ENCODE results near the gene PKP3. TPM values are rescaled to one million over a fixed set of nuclear protein-coding genes. Genes with fewer than 3 reads are reported as not detected.

The PKP3 gene
- total RNA-seq, 4 donors from 2014 or later = 0.46 to 5.1 (median 1.5) TPM; not detected in 1

GRCh38 chr11:441043-441417 is 47.0 kb downstream of the PKP3 start:
- Histone ChIP-seq H3K4me1 (no peaks in the 10 kb centered on the region), H3K9me3 (no peaks in the 10 kb centered on the region), H3K27ac (no peak overlapping the region), H3K4me3 (no peak overlapping the region), H3K36me3 (no peaks in the 10 kb centered on the region), H3K27me3 (peaks cover 0 to 13% of the 10 kb centered on the region in 2 donors)
- no peak for TF ChIP-seq CTCF (IDR thresholded peaks at IDR 0.05)
- no peak for TF ChIP-seq POLR2A (IDR thresholded peaks at IDR 0.05)
- intact Hi-C loops (cut with DNase I; ENCODE audit: low total_unique reads) = no loop called here
- DNase-seq = no peak

GRCh38 chr11:441418-442274 is 47.6 kb downstream of the PKP3 start, which contains the start of gene ANO9:
ANO9 (minus strand) TSS chr11:442011; CDS start chr11:441926, 85 bp downstream.
- intact Hi-C loops (cut with DNase I; ENCODE audit: low total_unique reads) = no loop called here
- no peak within 1 kb of the TSS for H3K27ac ChIP-seq
- H3K4me1 ChIP-seq = no peaks in the 10 kb centered on the region
- H3K4me3 ChIP-seq = no peak within 1 kb of the TSS
- H3K9me3 ChIP-seq = no peaks in the 10 kb centered on the region
- no peaks in the 10 kb centered on the region for H3K36me3 ChIP-seq
- peaks cover 0 to 13% of the 10 kb centered on the region in 2 donors for H3K27me3 ChIP-seq
- TF ChIP-seq POLR2A (IDR thresholded peaks at IDR 0.05) (no peak), CTCF (IDR thresholded peaks at IDR 0.05) (no peak)
- DNase-seq = no peak

GRCh38 chr11:442611-443081 is 48.6 kb downstream of the PKP3 start:
- no peaks in the 10 kb centered on the region for H3K9me3 ChIP-seq
- no peaks in the 10 kb centered on the region for H3K36me3 ChIP-seq
- no peak for DNase-seq
- H3K4me1 ChIP-seq = no peaks in the 10 kb centered on the region
- no peak overlapping the region for H3K4me3 ChIP-seq
- H3K27ac ChIP-seq = no peak overlapping the region
- TF ChIP-seq CTCF (IDR thresholded peaks at IDR 0.05) (no peak), POLR2A (IDR thresholded peaks at IDR 0.05) (no peak)
- H3K27me3 ChIP-seq = peaks cover 0 to 13% of the 10 kb centered on the region in 2 donors
- intact Hi-C loops (cut with DNase I; ENCODE audit: low total_unique reads) = no loop called here

GRCh38 chr11:443542-444199 is 49.7 kb downstream of the PKP3 start:
- intact Hi-C loops (cut with DNase I; ENCODE audit: low total_unique reads) = no loop called here
- no peak for DNase-seq
- H3K27me3 ChIP-seq = peaks cover 0 to 13% of the 10 kb centered on the region in 2 donors
- TF ChIP-seq CTCF (IDR thresholded peaks at IDR 0.05) (no peak), POLR2A (IDR thresholded peaks at IDR 0.05) (no peak)
- H3K4me1 ChIP-seq = no peaks in the 10 kb centered on the region
- H3K27ac ChIP-seq = no peak overlapping the region
- no peaks in the 10 kb centered on the region for H3K36me3 ChIP-seq
- no peak overlapping the region for H3K4me3 ChIP-seq
- no peaks in the 10 kb centered on the region for H3K9me3 ChIP-seq
